Suprapubic skin (tissue), 3 donors: ENCODE data around the gene NTN1.

Experiments
- CTCF ChIP-seq, 2 donors: fragments of 200-600 bp in 1 of 2; fragments of 450-650 bp in 1 of 2; sonication (generic) in 1 of 2; IDR thresholded peaks; one replicate each; pipeline ENCODE4 v1.5.1; 2016 to 2019; ENCODE audit warnings: antibody characterized with exemption in 2 of 2, mild to moderate bottlenecking in 1 of 2, moderate library complexity in 1 of 2
- POLR2A ChIP-seq, 2 donors: fragments of 450-650 bp; IDR thresholded peaks; one replicate each; pipeline ENCODE4 v1.6.1; 2017; ENCODE audit warnings: antibody characterized with exemption in 2 of 2, mild to moderate bottlenecking in 2 of 2, moderate library complexity in 2 of 2

GRCh38 chr17:9144502-9145249, 123.4 kb downstream of the NTN1 start:
- TF ChIP-seq CTCF (IDR thresholded peaks at IDR 0.05) (no peak), POLR2A (IDR thresholded peaks at IDR 0.05) (no peak)
